Esophagus muscularis mucosa (tissue), 4 donors: Measurements from ENCODE around the gene CNGA3. TPM values are rescaled to one million over a fixed set of nuclear protein-coding genes. Genes with fewer than 3 reads are reported as not detected.

ENCODE experiments used
- DNase-seq: peaks from one replicate; pipeline ENCODE4 v3.0.0-alpha.2; 2017; ENCODE audit errors: extremely low spot score
- H3K27ac ChIP-seq, 4 donors: fragments of 200-600 bp; sonication (generic); replicated peaks in 1 of 4; 1 replicate in 3 of 4; 2 replicates in 1 of 4; pipeline ENCODE4 v1.5.1; 2016 to 2019; ENCODE audit warnings: mild to moderate bottlenecking in 1 of 4
- H3K27me3 ChIP-seq, 4 donors: fragments of 200-600 bp; sonication (generic); one replicate each; pipeline versions ENCODE4 v1.5.1 to v1.6.0; 2016 to 2019
- H3K36me3 ChIP-seq, 4 donors: fragments of 200-600 bp; sonication (generic); one replicate each; pipeline ENCODE4 v1.5.1; 2016 to 2019
- H3K4me1 ChIP-seq, 4 donors: fragments of 200-600 bp; sonication (generic); one replicate each; pipeline ENCODE4 v1.5.1; 2016 to 2019
- H3K4me3 ChIP-seq, 4 donors: fragments of 200-600 bp; sonication (generic); 1 replicate in 2 of 4; 2 replicates in 2 of 4; pipeline ENCODE4 v1.5.1; 2016 to 2019; ENCODE audit warnings: mild to moderate bottlenecking in 4 of 4, moderate library complexity in 1 of 4
- H3K9me3 ChIP-seq, 4 donors: fragments of 200-600 bp; sonication (generic); 1 replicate in 3 of 4; 2 replicates in 1 of 4; pipeline ENCODE4 v1.5.1; 2016 to 2019
- CTCF ChIP-seq, 3 experiments: fragments of 200-600 bp in 2 of 3; fragments of 450-650 bp in 1 of 3; sonication (generic) in 2 of 3; IDR thresholded peaks; one replicate each; pipeline ENCODE4 v1.5.1; 2017 to 2019; ENCODE audit warnings: antibody characterized with exemption in 3 of 3, mild to moderate bottlenecking in 2 of 3, moderate library complexity in 1 of 3
- EP300 ChIP-seq: sonication (generic); formaldehyde crosslinking; IDR thresholded peaks from one replicate; pipeline ENCODE4 v1.6.1; 2017; ENCODE audit warnings: antibody characterized with exemption
- POLR2A ChIP-seq: fragments of 450-650 bp; IDR thresholded peaks from one replicate; pipeline ENCODE4 v1.6.1; 2017; ENCODE audit warnings: antibody characterized with exemption, moderate library complexity, mild to moderate bottlenecking, low read depth
- POLR2AphosphoS5 ChIP-seq, 2 donors: sonication (generic); formaldehyde crosslinking; IDR thresholded peaks; one replicate each; pipeline ENCODE4 v1.6.1; 2017; ENCODE audit warnings: antibody characterized with exemption in 2 of 2
- WGBS: methylation state at CpG from one replicate; pipeline ENCODE4 v1.1.5; 2018; 5-methylcytosine and 5-hydroxymethylcytosine counted together
- intact Hi-C: fragments of 100-400 bp; cut with DNase I; formaldehyde crosslinking; loops from one replicate; pipeline ENCODE4 v1.15.1; 2023
- total RNA-seq, 4 donors: library from RNA; depleted of rRNA; stranded (reverse); fragments of >200 nt; gene quantifications; one replicate each; pipeline versions ENCODE4 v1.1.0 to v1.2.1, GENCODE V29; 2016

Gene CNGA3
- total RNA-seq, 4 donors from 2014 or later, result 2.5 to 13.7 (median 6.6) TPM

DNA sequence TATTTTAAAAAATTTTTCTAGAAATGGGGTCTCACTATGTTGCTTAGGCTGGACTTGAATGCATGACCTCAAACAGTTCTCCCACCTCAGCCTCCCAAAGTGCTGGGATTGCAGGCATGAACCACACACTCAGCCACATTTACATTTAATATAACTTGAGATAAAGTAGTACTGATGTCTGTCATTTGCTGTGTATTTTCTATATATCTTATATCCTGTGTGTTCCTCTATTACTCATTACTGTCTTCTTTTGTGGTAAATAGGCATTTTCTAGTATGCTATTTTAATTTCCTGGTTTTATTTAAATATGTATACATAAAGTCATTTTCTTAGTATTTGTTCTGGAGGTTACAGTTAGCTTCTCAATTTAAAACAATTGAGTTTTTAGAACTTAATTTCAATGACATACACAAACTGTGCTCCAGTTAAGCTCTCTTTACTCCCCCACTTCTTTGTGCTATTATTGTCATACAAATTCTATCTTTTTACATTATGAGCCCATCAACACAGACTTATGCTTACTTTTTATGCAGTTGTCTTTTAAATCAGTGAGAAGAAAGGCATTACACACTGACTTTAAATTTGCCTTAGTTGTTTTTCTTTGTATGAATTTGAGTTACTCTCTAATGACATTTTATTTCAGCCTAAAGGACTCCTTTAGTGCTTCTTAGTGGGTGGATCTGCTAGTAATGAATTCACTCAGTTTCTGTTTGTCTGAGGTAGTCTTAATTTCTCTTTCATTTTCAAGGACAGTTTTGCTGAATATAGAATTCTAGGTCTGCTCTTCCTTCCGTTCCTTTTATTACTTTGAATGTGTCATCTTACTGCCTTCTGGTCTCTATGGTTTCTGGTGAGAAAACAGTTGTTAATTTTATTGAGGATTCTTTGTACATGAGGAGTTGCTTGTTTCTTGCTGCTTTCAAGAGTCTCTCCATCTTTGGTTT lies 92.2 kb downstream of the CNGA3 start:
- Histone ChIP-seq H3K4me1 (peaks cover 0 to 8% (median 0%) of the 10 kb centered on the region in 4 donors), H3K4me3 (no peak overlapping the region), H3K27ac (no peak overlapping the region), H3K36me3 (no peaks in the 10 kb centered on the region), H3K27me3 (no peaks in the 10 kb centered on the region), H3K9me3 (peaks cover 0 to 4% (median 0%) of the 10 kb centered on the region in 4 donors)
- TF ChIP-seq POLR2A (no peak), POLR2AphosphoS5 (IDR thresholded peaks at IDR 0.05) (no peak), CTCF (IDR thresholded peaks at IDR 0.05) (no peak), EP300 (no peak)
- WGBS, result 70% methylated on average over 1 of the region's 1 CpG
- DNase-seq, result no peak
- intact Hi-C loops, result no loop called here

- H3K27me3 ChIP-seq, result no peaks in the 10 kb centered on the region
- intact Hi-C loops, result loop anchor here (10.0 kb wide), 2 partner anchors 123 to 163 kb away; partner anchors contain the start of genes COA5 and UNC50
- H3K36me3 ChIP-seq, result no peaks in the 10 kb centered on the region
- peaks cover 12 to 31% (median 21%) of the 10 kb centered on the region in 4 donors for H3K4me1 ChIP-seq
- DNase-seq, result no peak
- no peak for TF ChIP-seq CTCF (IDR thresholded peaks at IDR 0.05)
- no peak for TF ChIP-seq EP300
- TF ChIP-seq POLR2AphosphoS5 (IDR thresholded peaks at IDR 0.05), result no peak
- no peak for TF ChIP-seq POLR2A
- 84% methylated on average over 7 of the region's 7 CpGs for WGBS
- H3K9me3 ChIP-seq, result peaks cover 0 to 4% (median 0%) of the 10 kb centered on the region in 4 donors
- H3K27ac ChIP-seq, result no peak overlapping the region
- no peak overlapping the region for H3K4me3 ChIP-seq
Measured at GRCh38 chr2:98441706-98442450, 95.6 kb downstream of the CNGA3 start.

GRCh38 chr2:98442488-98442887 lies 96.2 kb downstream of the CNGA3 start:
- Histone ChIP-seq H3K36me3 (no peaks in the 10 kb centered on the region), H3K27ac (no peak overlapping the region), H3K9me3 (peaks cover 0 to 4% (median 0%) of the 10 kb centered on the region in 4 donors), H3K27me3 (no peaks in the 10 kb centered on the region), H3K4me1 (peaks cover 12 to 37% (median 26%) of the 10 kb centered on the region in 4 donors), H3K4me3 (no peak overlapping the region)
- WGBS, result 71% methylated on average over 4 of the region's 4 CpGs
- intact Hi-C loops, result loop anchor here (10.0 kb wide), 2 partner anchors 122 to 162 kb away; partner anchors contain the start of genes COA5 and UNC50
- DNase-seq, result no peak
- TF ChIP-seq EP300 (no peak), CTCF (IDR thresholded peaks at IDR 0.05) (no peak), POLR2AphosphoS5 (IDR thresholded peaks at IDR 0.05) (no peak), POLR2A (no peak)

DNA sequence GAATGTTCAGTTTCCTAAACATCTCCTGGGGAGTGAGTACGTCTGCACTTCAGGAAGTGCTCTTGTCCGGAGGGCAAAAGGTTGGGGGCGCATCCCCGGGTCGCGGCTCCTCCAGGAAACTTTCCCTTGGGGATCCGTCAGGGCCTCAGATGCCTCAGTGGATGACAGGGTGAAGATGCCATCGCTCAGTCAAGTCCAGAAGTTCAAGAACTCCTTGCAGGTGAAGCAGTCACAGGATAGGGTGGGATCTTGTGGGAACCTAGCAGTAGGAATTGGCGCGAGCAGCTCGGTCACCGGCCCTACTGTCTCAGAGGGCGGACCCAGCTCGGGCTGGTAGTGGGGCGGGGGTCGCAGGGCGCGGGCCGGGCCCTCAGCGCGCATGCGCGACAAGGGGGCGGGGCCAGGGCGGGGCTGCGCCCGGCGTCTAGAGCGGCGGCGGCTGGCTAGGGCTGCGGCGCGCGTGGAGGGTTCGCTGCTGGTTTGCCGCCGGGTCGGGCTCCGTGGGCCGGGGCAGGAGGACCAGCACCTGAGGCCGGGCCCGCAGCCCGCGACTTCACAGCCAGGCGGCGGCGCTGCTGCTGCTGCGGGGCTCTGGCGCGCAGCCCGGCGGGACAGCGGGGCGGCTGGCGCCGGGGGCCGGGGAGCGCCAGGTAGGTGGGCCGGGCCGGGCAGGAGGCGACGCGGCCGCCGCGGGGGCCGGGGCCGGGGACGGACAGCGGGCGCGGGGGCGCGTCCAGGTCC lies 98.3 kb downstream of the CNGA3 start, which contains the start of gene INPP4A:
INPP4A (plus strand) TSS at position 423 of the 741 bp plus-strand sequence. CDS start 75,191 bp downstream, outside the sequence.
- intact Hi-C loops, result loop anchor here (10.0 kb wide), 2 partner anchors 120 to 160 kb away; partner anchors contain the start of genes COA5 and UNC50
- no peaks in the 10 kb centered on the region for H3K36me3 ChIP-seq

More for the DNA sequence above, 98.3 kb downstream of the CNGA3 start, which contains the start of gene INPP4A:
- DNase-seq, result no peak
- Histone ChIP-seq H3K27me3 (no peaks in the 10 kb centered on the region), H3K9me3 (no peaks in the 10 kb centered on the region), H3K4me3 (peak within 1 kb of the TSS; percentile 63 to 91 (median 83)), H3K27ac (peak within 1 kb of the TSS; percentile 82 to 88 (median 83)), H3K4me1 (peaks cover 12 to 51% (median 30%) of the 10 kb centered on the region in 4 donors)
- TF ChIP-seq EP300 (no peak), POLR2AphosphoS5 (IDR thresholded peaks at IDR 0.05) (peak; percentile 45 to 64), CTCF (IDR thresholded peaks at IDR 0.05) (peak; percentile 15 to 49 (median 36))
- WGBS, result 3% methylated on average over 14 of the region's 75 CpGs
